COLO829 (cell line): Measurements from ENCODE around the gene TRIM15.
"Not testable (repeated sequence)": the region's sequence is repeated elsewhere in the genome, so short reads cannot be mapped to it uniquely, and the experiment has no call there.

Source experiments
- DNase-seq: peaks from one replicate; pipeline ENCODE4 v3.0.0; 2012; ENCODE audit warnings: low spot score

TRIM15 gene

DNA sequence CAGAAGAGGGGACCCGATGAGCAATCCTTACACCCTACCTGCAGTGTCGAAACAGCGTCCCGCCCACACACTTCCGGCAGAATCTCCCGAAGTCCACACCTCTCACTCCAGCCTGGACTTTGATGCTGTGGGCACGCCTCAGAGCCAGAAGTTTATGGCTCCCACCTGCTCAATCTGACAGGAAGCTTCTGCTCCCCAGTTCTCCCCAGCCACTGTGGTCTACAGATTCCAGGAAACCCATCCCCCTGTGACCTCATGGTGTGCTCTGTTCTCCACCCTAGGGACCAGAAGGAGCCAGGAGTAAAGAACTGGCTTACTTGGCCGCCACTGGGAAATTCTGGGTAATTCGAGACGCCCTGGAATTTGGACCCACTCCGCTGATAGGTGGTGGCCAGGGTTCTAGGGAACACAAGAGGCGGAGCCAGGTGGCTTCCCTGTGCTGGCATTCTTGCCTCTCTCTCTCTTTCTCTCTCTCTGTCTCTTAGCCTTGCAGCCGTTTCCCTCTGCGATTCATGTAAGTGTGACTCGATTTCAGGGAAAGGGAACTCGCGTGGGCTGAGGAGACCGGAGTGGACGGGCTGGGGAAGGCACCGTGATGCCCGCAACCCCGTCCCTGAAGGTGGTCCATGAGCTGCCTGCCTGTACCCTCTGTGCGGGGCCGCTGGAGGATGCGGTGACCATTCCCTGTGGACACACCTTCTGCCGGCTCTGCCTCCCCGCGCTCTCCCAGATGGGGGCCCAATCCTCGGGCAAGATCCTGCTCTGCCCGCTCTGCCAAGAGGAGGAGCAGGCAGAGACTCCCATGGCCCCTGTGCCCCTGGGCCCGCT lies at the start of gene TRIM15:
Gene TRIM15 (plus strand): TSS at position 457 of the 828 bp plus-strand sequence. CDS start 139 bp downstream, at position 596.
- no peak for DNase-seq

DNA sequence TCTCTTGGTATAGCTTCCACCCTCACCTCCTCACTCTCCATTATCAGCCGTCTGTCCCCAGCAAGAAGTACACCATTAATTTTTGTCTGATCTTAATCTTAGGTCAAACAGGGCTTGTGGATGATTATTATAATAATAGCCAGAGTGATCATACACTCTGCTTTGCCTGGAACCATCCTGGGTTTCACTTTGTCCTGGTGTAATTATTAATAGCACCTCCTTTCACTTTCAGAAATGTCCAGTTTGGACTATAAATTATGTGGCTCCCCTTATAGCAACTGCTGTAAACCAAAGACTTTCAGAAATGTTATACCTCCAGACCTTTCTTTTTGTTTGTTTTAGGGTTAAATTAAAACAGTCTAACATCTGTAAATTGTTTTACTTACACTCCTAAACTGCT lies 49.5 kb upstream of the TRIM15 start:
- DNase-seq = no peak

DNA sequence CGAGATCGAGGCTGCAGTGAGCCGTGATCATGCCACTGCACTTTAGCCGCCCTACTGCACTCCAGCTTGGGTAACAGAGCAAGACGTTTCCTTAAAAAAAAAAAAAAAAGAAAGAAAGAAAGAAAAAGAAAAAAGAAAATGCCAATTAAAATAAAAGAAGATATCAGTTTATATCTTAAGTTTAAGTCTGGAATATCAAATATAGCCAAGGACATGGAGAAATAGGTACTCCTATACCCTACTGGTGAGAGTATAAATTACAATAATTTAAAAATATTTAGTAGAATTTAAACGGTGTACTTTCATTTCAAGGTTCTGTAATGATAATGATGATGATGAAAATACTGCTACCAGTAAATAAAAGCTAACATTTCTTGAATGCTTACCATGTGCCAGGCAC lies 46.6 kb upstream of the TRIM15 start:
- no peak for DNase-seq

DNA sequence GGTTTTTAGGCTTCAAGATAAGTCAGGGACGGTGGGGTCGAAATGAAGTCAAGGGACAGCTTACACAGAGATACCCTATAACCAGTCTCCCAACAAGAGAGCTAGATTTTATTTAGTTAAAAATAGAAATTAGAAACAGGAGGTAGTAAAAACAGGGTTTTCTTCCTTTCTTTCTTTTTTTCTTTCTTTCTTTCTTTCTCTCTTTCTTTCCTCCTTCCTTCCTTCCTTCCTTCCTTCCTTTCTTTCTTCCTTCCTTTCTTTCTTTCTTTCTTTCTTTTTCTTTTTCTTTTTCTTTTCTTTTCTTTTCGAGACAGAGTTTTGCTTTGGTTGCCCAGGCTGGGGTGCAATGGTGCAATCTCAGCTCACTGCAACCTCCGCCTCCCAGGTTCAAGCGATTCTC lies 44.7 kb upstream of the TRIM15 start:
- DNase-seq = not testable (repeated sequence)

DNA sequence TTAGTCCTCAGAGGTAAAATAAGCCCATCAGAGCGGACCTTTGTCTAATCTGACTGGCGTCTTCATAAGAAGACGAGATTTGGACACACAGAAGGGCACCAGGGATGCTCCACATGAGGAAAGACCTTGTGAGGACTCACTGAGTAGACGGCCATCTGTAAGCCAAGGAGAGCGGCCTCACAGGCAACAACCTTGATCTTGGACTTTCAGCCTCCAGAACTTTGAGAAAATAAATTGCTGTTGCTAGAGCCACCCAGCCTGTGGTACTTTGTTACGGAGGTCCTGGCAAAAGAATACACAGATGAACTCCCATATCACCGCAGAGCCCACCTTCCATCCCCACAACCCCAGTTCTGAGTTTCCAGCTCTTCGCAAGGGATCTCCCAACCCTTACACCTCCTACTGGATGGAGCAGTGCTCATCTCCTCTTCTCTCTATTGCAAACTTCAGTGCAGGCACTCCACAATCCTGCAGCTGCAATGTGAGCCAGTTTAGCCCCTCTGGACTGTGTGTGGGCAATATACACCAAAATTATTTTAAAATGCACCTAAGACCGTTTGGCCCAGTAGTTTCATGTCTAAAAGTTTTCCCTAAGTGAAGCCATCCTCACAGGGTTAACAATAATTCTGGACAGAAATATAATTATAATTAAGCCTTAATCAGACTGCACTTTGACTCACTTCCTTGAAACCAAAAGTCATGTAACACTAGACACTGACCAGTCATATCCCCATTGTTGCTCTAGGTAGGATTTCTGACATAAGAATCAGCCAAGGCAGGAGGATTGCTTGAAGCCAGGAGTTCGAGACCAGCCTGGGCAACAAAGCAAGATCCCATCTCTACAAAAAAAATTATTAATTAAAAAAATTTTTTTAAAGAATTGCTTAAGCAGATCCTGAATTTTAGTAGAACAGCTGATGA lies 41.6 kb upstream of the TRIM15 start:
- no peak for DNase-seq

DNA sequence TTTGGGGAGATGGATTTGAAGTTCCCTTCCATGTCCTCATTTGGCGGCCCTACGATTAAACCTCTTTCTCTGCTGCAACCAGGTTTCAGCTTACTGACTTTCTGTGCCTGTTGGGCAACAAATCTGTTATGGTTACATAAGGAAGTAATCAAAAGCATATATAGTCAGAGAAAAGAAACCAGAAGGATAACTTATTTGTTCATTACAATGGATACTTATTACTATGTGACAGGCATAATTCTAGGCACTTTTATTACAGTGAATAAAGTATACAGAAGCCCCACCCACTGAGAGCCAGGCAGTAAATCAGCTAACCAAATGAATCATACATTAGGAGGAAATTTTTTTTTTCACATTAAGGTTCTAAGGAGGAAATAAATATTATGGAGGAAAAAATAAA lies 40.8 kb upstream of the TRIM15 start:
- DNase-seq = no peak

DNA sequence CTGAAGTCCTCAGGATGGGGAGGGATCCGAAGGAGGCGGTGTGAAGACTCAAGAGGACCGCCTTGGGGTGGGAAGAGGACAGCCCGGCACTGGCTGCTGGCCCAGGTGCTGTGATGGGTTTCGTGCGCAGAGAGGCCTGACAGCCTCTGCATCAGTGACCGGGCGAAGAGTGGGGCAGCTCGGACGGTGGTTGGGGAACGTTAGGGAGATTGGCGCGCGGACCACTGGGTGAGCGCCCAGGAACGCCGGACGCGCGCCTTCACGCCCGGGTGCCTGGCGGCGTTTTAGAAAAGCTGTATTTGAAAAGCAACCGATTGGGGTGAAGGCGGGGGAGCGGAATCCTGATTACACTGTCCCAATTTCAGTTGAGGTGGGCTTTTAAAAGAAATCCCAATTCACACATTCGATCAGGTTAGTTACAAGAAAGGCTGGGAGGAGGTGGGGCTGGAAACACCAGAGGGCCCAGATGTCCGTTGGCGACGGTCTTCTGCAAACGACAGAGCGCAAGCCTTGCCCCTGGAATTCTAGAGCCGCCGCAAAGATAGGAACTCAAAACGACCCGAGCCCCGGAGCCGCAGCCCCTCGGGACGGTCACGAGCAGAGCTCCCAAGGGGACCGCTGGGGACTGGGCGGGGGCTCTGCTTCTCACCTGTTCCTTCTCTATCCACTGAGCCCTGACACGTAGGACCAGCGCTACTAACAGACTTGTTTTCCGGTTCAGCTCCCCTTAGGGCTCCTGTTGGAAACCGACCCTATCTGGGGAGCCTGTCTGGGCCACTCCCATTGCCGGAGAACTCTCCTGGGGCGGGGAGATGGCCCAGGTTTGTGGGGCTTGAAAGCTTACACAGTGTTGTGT lies 35.9 kb upstream of the TRIM15 start:
- no peak for DNase-seq

DNA sequence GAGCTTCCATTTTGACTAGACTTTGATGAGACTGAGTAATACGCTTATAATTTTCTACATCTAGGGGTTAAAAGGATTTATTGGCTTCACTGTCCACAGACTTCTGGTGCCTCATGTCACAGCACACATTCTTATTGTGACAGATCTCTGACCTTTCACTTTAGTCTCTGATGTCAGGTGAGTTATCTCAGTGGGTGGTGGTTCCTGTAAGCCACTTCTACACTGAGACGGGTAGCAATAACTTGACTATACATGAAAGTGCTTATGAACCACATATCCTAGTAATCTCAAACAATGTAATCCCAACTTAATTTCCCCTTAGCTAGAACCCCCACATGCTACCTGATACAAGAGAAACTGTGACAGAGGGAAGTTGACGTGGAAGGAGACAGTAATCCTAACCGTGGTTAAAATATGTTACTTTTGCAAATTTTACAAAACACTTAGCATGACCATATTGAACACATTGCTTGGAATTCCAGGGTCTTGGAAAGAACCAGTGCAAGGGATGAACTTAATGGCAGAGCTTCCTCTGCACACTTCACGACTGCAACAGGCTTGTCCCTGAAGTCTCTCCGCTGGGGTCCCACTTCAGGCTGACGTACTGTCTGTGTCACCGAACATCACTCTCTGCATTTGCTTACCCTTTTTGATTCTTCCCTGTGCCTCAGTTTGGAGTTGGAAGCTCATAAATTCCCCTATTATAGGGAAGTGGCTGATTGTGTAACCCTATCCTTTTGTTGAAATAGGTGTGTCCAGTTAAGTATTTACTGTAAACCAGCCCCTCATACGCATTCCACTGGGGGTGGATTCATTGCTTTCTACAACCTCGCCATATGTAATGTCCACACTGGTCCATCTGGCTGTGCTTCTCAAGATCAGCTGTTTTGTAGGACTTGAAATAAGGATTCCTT lies 33.8 kb upstream of the TRIM15 start:
- no peak for DNase-seq

DNA sequence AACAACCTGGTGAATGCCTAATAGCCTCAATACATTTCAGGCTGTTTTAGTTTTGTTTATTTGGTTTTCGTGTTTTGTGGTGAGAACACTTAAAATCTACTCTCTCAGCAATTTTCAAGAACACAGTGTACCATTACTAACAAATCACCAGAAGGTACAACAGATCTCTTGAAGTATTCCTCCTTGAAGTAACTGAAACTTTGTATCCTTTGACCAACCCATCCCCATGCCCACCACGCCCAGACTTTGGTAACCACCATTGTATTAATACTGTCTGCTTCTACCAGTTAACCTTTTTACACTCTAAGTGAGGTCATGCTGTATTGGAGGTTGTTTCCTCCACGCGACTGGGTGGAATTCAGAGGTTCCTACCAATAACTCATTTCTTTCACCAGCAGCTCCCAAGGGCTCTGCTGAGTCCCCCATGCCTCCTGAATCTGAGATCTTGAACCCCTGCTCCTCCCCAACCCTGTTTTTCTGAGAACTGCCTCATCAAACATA lies 33.1 kb upstream of the TRIM15 start:
- DNase-seq = no peak

DNA sequence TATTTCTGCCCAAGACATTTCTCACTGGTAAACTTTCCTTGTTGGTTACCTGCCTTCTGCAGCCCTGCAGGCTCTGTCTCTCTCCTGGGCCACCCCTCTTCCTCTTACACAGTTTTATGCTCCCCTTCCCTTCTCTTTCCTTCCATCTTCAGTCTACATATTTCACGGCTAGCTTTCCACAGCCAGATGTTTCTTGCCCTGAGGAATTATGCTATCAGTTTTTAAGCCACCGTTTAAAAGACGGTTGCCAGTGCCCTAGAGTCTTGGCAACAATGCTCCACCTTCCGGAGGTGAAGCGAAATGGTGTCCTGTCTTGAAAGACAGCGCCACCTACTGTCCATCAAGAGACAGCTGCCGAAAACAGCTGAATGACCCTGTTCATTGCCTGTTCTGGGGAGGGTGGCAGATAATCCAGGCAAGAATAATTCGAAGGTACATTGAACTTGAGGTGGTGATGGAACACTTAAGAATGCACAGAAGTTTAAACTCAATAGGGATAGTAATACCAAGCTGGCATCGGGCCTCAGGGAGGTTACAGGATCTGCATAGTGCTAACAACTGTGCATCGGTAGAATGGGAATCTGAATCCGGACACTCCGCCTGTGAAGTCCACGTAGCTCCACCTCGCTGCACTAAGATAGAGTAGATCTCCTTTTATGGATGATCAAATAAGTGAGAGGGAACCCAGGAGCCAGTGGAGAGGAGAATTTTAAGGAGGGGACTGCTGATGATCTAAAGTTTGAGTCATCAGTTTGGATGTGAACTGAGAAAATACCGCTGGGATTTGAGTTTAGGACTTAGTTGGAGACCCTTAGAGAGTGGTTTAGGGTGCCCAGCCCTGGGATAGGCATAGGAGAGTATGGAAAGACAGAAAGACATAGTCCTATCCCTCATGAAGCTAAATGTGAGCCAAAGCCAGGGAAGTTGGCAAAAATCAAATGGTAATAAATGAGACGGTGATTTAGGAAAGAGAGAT lies 32.2 kb upstream of the TRIM15 start:
- peak; percentile 94 for DNase-seq

DNA sequence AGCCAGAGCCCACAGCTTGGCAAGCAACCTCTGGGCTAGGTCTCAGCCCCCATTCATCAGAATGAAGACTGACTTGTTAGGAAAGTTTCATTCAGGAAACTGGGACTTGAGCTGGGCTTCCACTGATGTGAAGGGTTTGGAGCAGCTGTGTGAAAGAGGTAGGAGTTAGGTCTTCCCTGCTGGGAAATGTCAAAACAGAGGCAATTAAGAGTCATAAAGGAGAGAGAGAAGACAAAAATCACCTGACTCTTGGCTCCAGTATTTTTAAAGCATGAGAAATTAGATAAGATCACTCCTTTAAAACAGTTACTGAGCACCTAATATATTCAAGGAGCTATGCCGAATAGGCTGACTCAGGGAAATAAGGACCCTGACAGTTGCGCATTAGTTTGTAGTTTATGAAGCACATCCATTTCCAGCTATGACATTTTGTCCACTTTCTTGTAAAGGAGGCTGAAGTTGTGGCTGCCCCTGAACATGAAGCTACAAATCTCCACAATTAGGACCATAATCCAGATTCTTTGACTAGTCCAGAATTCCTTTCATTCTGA lies 31.3 kb upstream of the TRIM15 start:
- DNase-seq = no peak

DNA sequence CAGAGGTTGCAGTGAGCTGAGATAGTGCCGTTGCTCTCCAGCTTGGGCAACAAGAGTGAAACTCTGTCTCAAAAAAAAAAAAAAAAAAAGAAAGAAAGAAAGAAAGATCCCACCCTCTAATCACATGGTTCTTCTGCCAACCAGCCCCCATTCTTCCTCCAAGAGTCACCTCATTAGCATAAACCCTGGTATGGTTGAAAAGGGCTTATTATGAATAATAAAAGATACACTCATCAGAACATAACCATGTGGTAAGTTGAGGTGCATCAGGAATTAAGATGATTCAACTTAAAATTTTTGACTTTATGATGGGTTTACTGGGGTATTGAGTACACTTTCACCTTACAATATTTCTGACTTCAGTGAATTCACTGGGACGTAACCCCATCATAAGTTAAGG lies 28.2 kb upstream of the TRIM15 start:
- no peak for DNase-seq

DNA sequence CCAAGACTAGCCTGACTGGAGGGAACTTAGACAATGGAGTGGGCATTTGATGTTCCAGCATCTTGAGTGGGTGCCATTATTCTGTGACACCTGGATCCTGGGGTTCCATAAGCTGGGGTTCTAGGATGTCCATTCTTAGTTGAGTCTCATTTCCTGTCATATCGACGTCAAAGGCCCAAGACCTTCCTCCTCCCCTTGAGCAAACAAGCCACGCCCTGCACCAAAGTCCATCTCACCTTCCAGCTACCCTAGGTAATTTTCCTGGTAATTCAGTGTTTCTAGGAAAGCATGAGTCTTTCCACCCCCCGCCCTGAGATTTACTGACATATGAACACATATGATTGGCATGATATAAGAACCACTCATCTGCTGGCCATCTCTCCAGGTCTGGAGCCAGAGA lies 27.6 kb upstream of the TRIM15 start, which contains the start of gene TRIM40:
Gene TRIM40 (plus strand): TSS at position 384 of the 400 bp plus-strand sequence. CDS start 897 bp downstream, outside the sequence.
- no peak for DNase-seq

DNA sequence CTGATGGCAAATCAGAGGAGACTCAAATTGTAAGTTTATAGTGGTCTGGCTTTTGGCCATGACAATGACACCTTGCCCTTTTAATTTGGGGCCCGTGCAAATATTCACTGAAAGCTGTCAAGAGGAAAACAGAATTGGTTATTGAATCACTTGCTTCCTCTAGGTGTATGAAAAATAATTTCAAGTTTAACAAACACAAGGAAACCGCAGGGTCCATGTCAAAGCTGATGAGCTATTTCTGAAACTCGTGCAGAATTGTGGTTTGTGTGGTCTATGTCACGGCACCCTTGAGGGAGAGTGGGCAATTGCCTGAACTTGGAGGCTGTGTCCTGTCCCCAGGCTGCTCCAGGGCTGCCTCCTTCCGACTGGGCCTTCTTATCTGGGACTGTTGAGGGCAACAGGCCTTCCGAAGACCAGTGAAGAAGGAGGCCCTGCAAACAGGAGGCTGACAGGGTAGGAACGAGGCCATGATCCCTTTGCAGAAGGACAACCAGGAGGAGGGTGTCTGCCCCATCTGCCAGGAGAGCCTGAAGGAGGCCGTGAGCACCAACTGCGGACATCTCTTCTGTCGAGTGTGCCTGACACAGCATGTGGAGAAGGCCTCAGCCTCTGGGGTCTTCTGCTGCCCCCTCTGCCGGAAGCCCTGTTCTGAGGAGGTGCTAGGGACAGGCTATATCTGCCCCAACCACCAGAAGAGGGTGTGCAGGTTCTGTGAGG lies 26.6 kb upstream of the TRIM15 start:
- no peak for DNase-seq

DNA sequence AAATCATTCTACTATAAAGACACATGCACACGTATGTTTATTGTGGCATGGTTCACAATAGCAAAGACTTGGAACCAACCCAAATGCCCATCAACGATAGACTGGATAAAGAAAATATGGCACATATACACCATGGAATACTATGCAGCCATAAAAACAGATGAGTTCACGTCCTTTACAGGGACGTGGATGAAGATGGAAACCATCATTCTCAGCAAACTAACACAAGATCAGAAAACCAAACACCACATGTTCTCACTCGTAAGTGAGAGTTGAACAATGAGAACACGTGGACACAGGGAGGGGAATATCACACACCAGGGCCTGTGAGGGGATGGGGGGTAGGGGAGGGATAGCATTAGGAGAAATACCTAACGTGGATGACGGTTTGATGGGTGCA lies 23.1 kb upstream of the TRIM15 start:
- DNase-seq = not testable (repeated sequence)

DNA sequence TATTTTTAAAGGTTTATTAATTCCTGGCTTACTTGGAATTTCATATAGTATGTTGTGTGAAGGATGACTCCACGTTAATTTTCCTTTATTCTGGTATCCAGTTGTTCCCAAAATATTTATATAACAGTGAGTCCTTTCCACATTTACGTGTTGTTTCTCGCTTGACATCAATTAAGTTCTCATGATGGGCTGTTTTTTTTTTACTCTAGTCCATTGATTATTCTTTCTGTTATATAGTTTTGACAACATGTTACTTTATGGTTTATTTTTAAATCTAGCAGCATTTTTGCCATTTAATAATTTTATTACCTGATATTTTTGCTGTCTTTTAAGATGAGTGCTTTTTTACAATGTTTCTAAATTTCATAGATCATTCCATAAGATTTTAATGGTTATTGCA lies 20.7 kb upstream of the TRIM15 start:
- DNase-seq = no peak

DNA sequence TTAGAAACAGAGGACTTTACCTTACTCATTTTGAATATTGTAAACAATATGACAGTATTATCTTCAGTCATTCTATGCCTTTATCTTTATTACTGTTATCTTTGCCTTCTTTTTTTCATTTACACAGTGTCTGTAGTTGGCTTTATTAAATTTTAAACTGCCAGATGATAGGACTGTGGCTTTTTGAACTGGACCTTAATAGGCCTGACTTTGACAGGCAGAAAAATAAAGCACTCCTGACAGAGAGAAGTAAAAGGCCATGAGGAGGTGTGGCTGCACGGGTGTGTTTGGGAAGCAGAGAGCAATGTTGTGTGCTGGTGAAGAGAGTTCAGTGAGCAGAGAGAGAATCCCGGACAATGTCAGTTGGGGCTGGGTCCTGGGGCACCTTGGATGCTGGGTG lies 19.6 kb upstream of the TRIM15 start:
- no peak for DNase-seq

DNA sequence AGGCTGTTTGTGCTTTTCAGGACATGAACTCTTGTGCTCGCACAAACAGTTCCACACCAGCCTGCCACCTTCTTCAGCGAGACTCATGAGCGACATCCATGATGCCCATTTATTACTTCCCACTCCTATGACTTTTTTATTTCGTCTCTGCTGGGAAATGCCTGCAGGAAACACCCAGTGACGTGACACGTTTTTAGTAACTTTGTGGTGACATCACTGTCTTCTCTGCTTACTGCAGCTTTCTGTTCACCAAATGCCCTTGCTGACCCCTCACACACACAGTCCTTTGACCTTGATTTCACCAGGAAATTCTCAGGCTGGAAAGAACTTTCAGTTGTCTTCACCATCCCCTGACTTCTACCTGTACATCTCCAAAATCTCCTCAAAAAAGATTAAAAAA lies 18.5 kb upstream of the TRIM15 start:
- no peak for DNase-seq

DNA sequence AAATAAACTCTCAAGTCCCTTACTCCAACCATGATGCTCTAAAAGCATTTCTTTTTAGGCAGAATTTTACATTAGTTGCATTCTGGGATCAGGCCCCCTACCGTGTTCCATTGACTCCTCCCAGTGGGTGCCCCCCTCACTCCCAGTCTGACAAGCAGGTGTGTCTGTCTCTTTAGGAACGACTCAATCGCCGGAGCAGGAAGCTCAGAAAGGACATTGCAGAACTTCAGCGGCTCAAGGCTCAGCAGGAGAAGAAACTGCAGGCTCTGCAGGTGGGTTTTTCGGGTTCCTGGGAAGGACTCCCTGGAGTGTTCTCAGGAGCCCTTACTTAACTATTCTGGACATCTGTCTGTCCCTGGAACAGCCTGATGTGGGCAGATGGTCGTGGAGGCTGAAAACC lies 17.5 kb upstream of the TRIM15 start:
- DNase-seq = no peak
